ENCODE measurements around the gene HERPUD1. TPM values are rescaled to one million over a fixed set of nuclear protein-coding genes. Genes with fewer than 3 reads are reported as not detected.
"Not testable (repeated sequence)": the region's sequence is repeated elsewhere in the genome, so short reads cannot be mapped to it uniquely, and the experiment has no call there.

HERPUD1 gene, protein sequence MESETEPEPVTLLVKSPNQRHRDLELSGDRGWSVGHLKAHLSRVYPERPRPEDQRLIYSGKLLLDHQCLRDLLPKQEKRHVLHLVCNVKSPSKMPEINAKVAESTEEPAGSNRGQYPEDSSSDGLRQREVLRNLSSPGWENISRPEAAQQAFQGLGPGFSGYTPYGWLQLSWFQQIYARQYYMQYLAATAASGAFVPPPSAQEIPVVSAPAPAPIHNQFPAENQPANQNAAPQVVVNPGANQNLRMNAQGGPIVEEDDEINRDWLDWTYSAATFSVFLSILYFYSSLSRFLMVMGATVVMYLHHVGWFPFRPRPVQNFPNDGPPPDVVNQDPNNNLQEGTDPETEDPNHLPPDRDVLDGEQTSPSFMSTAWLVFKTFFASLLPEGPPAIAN
- 100 to 1,000 TPM; 149 to 185 (median 167) TPM for total RNA-seq
- total RNA-seq (2013) = 126 TPM
- total RNA-seq = 78.6 to 257 (median 189) reads per million in 29 experiments

DNA sequence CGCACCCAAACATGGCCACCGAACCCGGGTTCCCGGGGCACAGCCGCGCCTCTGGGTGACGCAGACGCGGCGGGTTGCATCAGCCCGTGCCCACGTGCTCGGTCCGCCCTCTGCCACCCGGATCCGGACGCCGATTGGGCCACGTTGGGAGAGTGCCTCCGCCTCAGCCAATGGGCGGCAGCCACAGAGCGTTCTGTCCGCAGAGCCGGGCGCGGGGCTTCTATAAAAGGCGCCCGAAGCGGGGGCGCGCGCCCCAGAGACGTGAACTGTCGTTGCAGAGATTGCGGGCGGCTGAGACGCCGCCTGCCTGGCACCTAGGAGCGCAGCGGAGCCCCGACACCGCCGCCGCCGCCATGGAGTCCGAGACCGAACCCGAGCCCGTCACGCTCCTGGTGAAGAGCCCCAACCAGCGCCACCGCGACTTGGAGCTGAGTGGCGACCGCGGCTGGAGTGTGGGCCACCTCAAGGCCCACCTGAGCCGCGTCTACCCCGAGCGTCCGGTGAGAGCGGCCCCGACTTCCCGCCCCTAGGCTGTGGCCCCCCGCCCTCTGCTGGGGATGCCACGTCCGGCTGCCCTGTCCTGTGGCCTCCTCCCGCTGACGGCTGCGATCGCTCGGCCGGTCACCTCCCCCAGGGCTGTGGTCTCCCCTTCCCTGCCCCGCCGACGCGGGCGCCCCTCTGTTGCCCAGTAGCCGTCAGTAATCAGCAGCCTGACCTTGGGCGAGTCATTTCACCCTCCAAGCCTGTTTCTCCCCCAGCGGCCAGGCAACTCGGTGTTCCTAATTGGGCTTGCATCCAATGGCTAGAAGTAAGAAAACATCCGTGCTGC is at the start of gene HERPUD1:
TSS of gene HERPUD1 (plus strand) at position 251 of the 829 bp plus-strand sequence. CDS start at position 354, 103 bp downstream.
- Mint-ChIP-seq H3K27me3 (no peaks in the 10 kb centered on the region), H3K4me1 (peaks cover 37 to 46% (median 45%) of the 10 kb centered on the region in 3 donors), H3K36me3 (peaks cover 33% of the 10 kb centered on the region), H3K9me3 (no peaks in the 10 kb centered on the region), H3K27ac (peak within 1 kb of the TSS; percentile 97 to 98), H3K4me3 (peak within 1 kb of the TSS; percentile 96 to 98 (median 98))
- peaks cover 2 to 16% of the 10 kb centered on the region in 2 donors for H3K36me3 ChIP-seq (ENCODE audit: control insufficient read depth in 2 of 2, extremely low read depth in 1 of 2, insufficient read depth in 1 of 2, low read length in 1 of 2)
- DNase-seq (peak; percentile 96 to 100 (median 99)), ATAC-seq (replicated peaks in 1 of 4) (peak; percentile 95 to 96 (median 95))
- no peaks in the 10 kb centered on the region for H3K9me3 ChIP-seq
- ChIA-PET CTCF (no interaction called here), POLR2A (interaction anchor here (0.5 to 1.4 kb wide), 10 partner anchors 9 to 405 kb away, joined by 3 to 6 read pairs (median 4); no protein-coding TSS in a partner anchor)
- H3K27ac ChIP-seq (ENCODE audit: low read length) = peak within 1 kb of the TSS; percentile 92
- no peaks in the 10 kb centered on the region for H3K27me3 ChIP-seq (replicated peaks in 1 of 2; ENCODE audit: control insufficient read depth in 2 of 2, extremely low read depth in 1 of 2, insufficient read depth in 2 of 2, low read length in 1 of 2)
- under 1% methylated on average over 83 of the region's 83 CpGs for WGBS (ENCODE audit: insufficient coverage)
- peak within 1 kb of the TSS; percentile 83 to 86 for H3K4me3 ChIP-seq (ENCODE audit: control insufficient read depth in 1 of 2, extremely low read depth in 1 of 2, low read length in 1 of 2)
- peaks cover 12 to 29% of the 10 kb centered on the region in 2 experiments for H3K4me1 ChIP-seq (ENCODE audit: control insufficient read depth in 1 of 2, extremely low read depth in 1 of 2, insufficient read depth in 2 of 2, low read length in 2 of 2)

DNA sequence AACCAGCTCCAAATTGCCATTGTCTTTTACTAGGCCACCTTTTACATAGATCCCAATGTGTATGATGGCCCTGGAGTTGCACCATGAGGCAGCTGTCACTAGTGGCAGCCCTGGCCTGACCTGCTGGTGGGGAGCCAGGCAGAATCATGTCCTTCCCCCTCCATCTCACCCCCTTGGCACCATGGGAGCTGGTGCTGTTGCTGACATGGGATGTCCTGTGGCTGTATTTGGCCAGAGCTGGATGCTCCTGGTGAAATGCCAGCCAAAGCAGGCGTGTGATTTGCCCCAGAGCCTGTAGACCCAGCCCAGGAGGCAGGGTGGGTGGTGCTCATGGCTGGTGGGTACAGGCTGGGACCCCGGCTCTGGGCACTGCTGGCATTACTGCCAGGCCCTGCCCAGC is 48.4 kb upstream of the HERPUD1 start:
- no peaks in the 10 kb centered on the region for H3K36me3 Mint-ChIP-seq
- no peaks in the 10 kb centered on the region for H3K27me3 Mint-ChIP-seq
- Histone ChIP-seq H3K36me3 (ENCODE audit: control insufficient read depth in 2 of 2, extremely low read depth in 1 of 2, insufficient read depth in 1 of 2, low read length in 1 of 2) (no peaks in the 10 kb centered on the region), H3K27ac (ENCODE audit: low read length) (no peak overlapping the region), H3K4me1 (ENCODE audit: control insufficient read depth in 1 of 2, extremely low read depth in 1 of 2, insufficient read depth in 2 of 2, low read length in 2 of 2) (no peaks in the 10 kb centered on the region), H3K9me3 (no peaks in the 10 kb centered on the region), H3K27me3 (replicated peaks in 1 of 2; ENCODE audit: control insufficient read depth in 2 of 2, extremely low read depth in 1 of 2, insufficient read depth in 2 of 2, low read length in 1 of 2) (peaks cover 0 to 2% of the 10 kb centered on the region in 2 experiments), H3K4me3 (ENCODE audit: control insufficient read depth in 1 of 2, extremely low read depth in 1 of 2, low read length in 1 of 2) (no peak overlapping the region)
- ChIA-PET POLR2A (interaction anchor here in 1 of 2 donors (0.6 to 1.1 kb wide), 2 partner anchors 9 to 450 kb away, joined by 3 read pairs; no protein-coding TSS in a partner anchor), CTCF (interaction anchor here in 1 of 2 donors (1.0 kb wide), 1 partner anchor 15 kb away, joined by 4 read pairs; no protein-coding TSS in a partner anchor)
- no peak for ATAC-seq (replicated peaks in 1 of 4)
- no peak overlapping the region for H3K4me3 Mint-ChIP-seq
- WGBS (ENCODE audit: insufficient coverage) = 88% methylated on average over 2 of the region's 2 CpGs
- no peaks in the 10 kb centered on the region for H3K4me1 Mint-ChIP-seq
- no peak overlapping the region for H3K27ac Mint-ChIP-seq
- no peaks in the 10 kb centered on the region for H3K9me3 Mint-ChIP-seq
- no peak for DNase-seq

DNA sequence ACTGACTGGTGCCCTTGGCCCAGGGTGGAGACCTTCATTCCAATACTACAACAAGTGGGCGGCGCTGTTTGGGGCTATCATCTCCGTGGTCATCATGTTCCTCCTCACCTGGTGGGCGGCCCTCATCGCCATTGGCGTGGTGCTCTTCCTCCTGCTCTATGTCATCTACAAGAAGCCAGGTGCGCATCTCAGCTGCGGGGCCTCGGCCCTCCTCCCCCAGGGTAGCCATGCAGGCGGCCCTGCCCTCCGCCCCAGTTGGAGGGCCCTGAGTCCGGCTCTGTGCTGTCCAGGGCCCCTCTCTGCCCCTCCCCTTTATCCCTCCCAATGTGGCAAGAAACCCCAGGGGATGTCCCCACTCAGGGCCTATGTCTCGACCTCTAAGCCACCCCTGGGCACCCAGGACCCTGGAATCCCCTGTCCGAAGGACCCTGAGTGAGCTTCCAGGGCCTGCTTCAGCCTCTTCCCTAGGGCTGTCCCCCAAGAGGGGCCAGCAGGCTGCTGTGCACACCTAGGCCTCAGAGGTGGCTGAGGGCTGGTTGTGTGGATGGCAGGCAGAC is 47.8 kb upstream of the HERPUD1 start:
- Histone ChIP-seq H3K36me3 (ENCODE audit: control insufficient read depth in 2 of 2, extremely low read depth in 1 of 2, insufficient read depth in 1 of 2, low read length in 1 of 2) (no peaks in the 10 kb centered on the region), H3K9me3 (no peaks in the 10 kb centered on the region), H3K4me1 (ENCODE audit: control insufficient read depth in 1 of 2, extremely low read depth in 1 of 2, insufficient read depth in 2 of 2, low read length in 2 of 2) (no peaks in the 10 kb centered on the region), H3K4me3 (ENCODE audit: control insufficient read depth in 1 of 2, extremely low read depth in 1 of 2, low read length in 1 of 2) (no peak overlapping the region), H3K27me3 (replicated peaks in 1 of 2; ENCODE audit: control insufficient read depth in 2 of 2, extremely low read depth in 1 of 2, insufficient read depth in 2 of 2, low read length in 1 of 2) (peaks cover 0 to 2% of the 10 kb centered on the region in 2 experiments), H3K27ac (ENCODE audit: low read length) (no peak overlapping the region)
- ChIA-PET CTCF (interaction anchor here in 1 of 2 donors (1.0 kb wide), 1 partner anchor 16 kb away, joined by 4 read pairs; no protein-coding TSS in a partner anchor), POLR2A (interaction anchor here in 1 of 2 donors (0.6 to 1.1 kb wide), 2 partner anchors 9 to 450 kb away, joined by 3 read pairs; no protein-coding TSS in a partner anchor)
- Mint-ChIP-seq H3K9me3 (no peaks in the 10 kb centered on the region), H3K36me3 (no peaks in the 10 kb centered on the region), H3K4me3 (no peak overlapping the region), H3K27ac (no peak overlapping the region), H3K27me3 (no peaks in the 10 kb centered on the region), H3K4me1 (no peaks in the 10 kb centered on the region)
- WGBS (ENCODE audit: insufficient coverage) = 78% methylated on average over 5 of the region's 14 CpGs
- ATAC-seq (replicated peaks in 1 of 4) (no peak), DNase-seq (no peak)

DNA sequence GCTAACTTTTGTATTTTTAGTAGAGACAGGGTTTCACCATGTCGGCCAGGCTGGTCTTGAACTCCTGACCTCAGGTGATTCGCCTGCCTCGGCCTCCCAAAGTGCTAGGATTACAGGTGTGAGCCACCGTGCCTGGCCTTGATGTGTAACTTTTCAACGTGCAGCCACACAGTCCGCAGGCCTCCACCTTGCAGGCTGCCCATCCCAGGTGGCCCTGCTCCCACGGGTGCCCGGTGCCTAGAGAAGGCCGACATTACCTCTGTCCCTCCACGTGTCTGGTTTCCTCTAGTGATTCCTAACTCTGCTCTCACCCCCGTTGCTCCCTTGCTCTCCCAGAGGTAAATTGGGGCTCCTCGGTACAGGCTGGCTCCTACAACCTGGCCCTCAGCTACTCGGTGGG is 47.0 kb upstream of the HERPUD1 start:
- H3K4me3 ChIP-seq (ENCODE audit: control insufficient read depth in 1 of 2, extremely low read depth in 1 of 2, low read length in 1 of 2); H3K9me3 Mint-ChIP-seq; H3K36me3 Mint-ChIP-seq; H3K4me3 Mint-ChIP-seq; H3K27me3 ChIP-seq (replicated peaks in 1 of 2; ENCODE audit: control insufficient read depth in 2 of 2, extremely low read depth in 1 of 2, insufficient read depth in 2 of 2, low read length in 1 of 2); H3K27me3 Mint-ChIP-seq; H3K36me3 ChIP-seq (ENCODE audit: control insufficient read depth in 2 of 2, extremely low read depth in 1 of 2, insufficient read depth in 1 of 2, low read length in 1 of 2); H3K27ac ChIP-seq (ENCODE audit: low read length); DNase-seq; ATAC-seq (replicated peaks in 1 of 4); POLR2A ChIA-PET; H3K9me3 ChIP-seq; H3K27ac Mint-ChIP-seq; H3K4me1 ChIP-seq (ENCODE audit: control insufficient read depth in 1 of 2, extremely low read depth in 1 of 2, insufficient read depth in 2 of 2, low read length in 2 of 2); H3K4me1 Mint-ChIP-seq: not testable (repeated sequence)
- CTCF ChIA-PET = interaction anchor here in 1 of 2 donors (0.6 kb wide), 1 partner anchor 81 kb away, joined by 3 read pairs; no protein-coding TSS in a partner anchor
- 93% methylated on average over 13 of the region's 13 CpGs for WGBS (ENCODE audit: insufficient coverage)

DNA sequence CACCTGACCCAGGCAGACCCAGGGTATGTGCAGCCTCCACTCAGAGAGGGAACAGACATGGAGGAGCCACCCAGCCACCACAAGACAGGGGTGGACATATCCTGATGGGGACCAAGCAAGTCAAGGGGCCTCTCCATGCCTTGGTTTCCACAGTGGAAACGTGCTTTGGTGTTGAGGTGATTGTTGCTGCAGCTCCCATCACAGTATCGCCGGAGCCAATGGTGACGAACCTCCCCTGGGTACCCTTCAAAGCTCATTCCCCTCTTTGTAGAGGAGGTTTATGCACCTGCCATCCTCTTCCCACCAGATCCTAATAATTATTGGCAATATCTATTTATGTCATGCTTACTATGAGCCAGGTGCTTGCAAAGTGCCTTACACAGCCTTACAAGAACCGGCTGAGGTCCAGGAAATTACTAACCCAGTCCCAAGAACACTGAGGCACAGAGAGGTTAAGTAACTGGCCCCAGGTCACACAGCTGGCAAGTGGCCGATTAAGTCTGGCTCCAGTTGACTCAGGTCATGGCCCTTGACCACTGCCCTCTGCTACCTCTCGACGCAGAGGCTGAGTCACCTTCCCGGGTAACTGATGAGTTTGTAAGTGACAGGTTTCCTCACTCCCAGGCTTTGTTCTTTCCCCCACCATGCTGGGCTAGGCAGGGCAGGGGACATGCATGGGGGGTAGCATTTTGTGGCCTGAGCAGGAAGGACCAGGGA is 46.3 kb upstream of the HERPUD1 start:
- no peak for ATAC-seq (replicated peaks in 1 of 4)
- H3K4me1 ChIP-seq (ENCODE audit: control insufficient read depth in 1 of 2, extremely low read depth in 1 of 2, insufficient read depth in 2 of 2, low read length in 2 of 2) = no peaks in the 10 kb centered on the region
- 92% methylated on average over 4 of the region's 9 CpGs for WGBS (ENCODE audit: insufficient coverage)
- peaks cover 0 to 2% of the 10 kb centered on the region in 2 experiments for H3K27me3 ChIP-seq (replicated peaks in 1 of 2; ENCODE audit: control insufficient read depth in 2 of 2, extremely low read depth in 1 of 2, insufficient read depth in 2 of 2, low read length in 1 of 2)
- ChIA-PET POLR2A (no interaction called here), CTCF (interaction anchor here in 1 of 2 donors (0.6 kb wide), 1 partner anchor 81 kb away, joined by 3 read pairs; no protein-coding TSS in a partner anchor)
- no peak overlapping the region for H3K27ac ChIP-seq (ENCODE audit: low read length)
- H3K9me3 Mint-ChIP-seq = no peaks in the 10 kb centered on the region
- H3K4me3 Mint-ChIP-seq = no peak overlapping the region
- no peak for DNase-seq
- H3K27ac Mint-ChIP-seq = no peak overlapping the region
- no peaks in the 10 kb centered on the region for H3K4me1 Mint-ChIP-seq
- H3K36me3 Mint-ChIP-seq = no peaks in the 10 kb centered on the region
- no peaks in the 10 kb centered on the region for H3K36me3 ChIP-seq (ENCODE audit: control insufficient read depth in 2 of 2, extremely low read depth in 1 of 2, insufficient read depth in 1 of 2, low read length in 1 of 2)
- no peaks in the 10 kb centered on the region for H3K9me3 ChIP-seq
- H3K4me3 ChIP-seq (ENCODE audit: control insufficient read depth in 1 of 2, extremely low read depth in 1 of 2, low read length in 1 of 2) = no peak overlapping the region
- no peaks in the 10 kb centered on the region for H3K27me3 Mint-ChIP-seq
